ENCODE data around the gene TYMP. TPM values are rescaled to one million over a fixed set of nuclear protein-coding genes. Genes with fewer than 3 reads are reported as not detected.

Gene TYMP
- total and polyA plus RNA-seq, 4 donors, result 6.3 to 22.1 (median 14.6) TPM

GRCh38 chr22:50486561-50487289 lies 43.1 kb downstream of the TYMP start, which contains the start of gene MIOX:
MIOX (plus strand) TSS chr22:50486859; CDS start chr22:50486898, 39 bp downstream.
- no peak within 1 kb of the TSS for H3K4me3 ChIP-seq (ENCODE audit: low read depth, low read length)
- H3K4me1 ChIP-seq (ENCODE audit: control insufficient read depth, insufficient read depth, low read length), result peaks cover 10% of the 10 kb centered on the region
- H3K27me3 ChIP-seq (ENCODE audit: control insufficient read depth, insufficient read depth, low read length), result peaks cover 16% of the 10 kb centered on the region
- H3K36me3 ChIP-seq (ENCODE audit: control insufficient read depth, insufficient read depth, low read length), result no peaks in the 10 kb centered on the region
- no peak for DNase-seq (ENCODE audit: low read depth in 4 of 6, low spot score in 6 of 6)
- no peaks in the 10 kb centered on the region for H3K9me3 ChIP-seq (ENCODE audit: control insufficient read depth, insufficient read depth, low read length)
- H3K27ac ChIP-seq (ENCODE audit: low read depth, low read length), result no peak within 1 kb of the TSS
- WGBS (ENCODE audit: insufficient coverage), result 72% methylated on average over 19 of the region's 23 CpGs

GRCh38 chr22:50485221-50486131 lies 44.3 kb downstream of the TYMP start:
- no peak for DNase-seq (ENCODE audit: low read depth in 4 of 6, low spot score in 6 of 6)
- H3K27me3 ChIP-seq (ENCODE audit: control insufficient read depth, insufficient read depth, low read length), result peaks cover 26% of the 10 kb centered on the region
- 70% methylated on average over 27 of the region's 29 CpGs for WGBS (ENCODE audit: insufficient coverage)

DNA sequence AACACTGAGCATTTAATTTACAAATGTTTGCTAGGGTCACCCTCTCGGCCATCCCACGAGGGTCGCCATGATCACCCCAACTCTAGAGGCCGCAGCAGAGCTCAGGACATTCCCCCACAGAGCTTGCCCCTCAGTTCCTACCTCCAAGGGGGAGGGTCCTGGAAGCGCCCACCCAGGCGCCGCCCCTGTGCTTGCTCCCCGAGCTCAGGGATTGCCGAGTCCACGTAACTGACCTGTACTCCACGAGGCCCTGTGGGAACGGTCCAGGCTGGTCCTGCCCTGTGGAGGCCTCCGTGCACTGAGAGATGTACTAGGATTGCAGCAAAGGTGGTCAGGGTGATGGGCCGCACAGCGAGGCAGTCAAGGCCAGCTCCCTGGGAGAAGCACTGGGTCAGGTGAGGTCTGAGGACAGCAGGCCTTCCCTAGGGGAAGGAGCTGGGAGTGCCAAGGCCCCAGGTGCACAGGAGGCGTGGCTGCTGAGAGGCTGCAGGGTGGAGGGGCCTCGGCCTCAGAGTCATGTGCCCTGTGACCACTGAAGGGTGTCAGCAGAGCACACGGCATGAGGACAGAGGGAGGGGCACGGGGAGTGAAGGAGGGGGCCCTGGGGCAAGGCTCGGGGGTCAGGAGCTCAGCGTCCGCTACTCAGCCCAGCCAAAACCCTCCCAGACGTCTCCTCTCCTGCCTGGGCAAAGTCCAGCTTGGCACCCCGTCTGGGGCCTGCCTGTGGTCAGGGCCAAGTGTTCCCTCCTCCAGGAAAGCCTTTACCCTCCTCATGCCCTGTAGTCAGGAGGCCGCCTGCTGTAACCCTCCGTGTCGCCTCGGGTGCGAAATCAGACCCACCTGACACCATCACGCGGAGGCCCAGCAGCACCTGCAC lies 45.6 kb downstream of the TYMP start:
- Histone ChIP-seq H3K27me3 (ENCODE audit: control insufficient read depth, insufficient read depth, low read length) (peaks cover 39% of the 10 kb centered on the region), H3K9me3 (ENCODE audit: control insufficient read depth, insufficient read depth, low read length) (no peaks in the 10 kb centered on the region), H3K27ac (ENCODE audit: low read depth, low read length) (no peak overlapping the region), H3K36me3 (ENCODE audit: control insufficient read depth, insufficient read depth, low read length) (no peaks in the 10 kb centered on the region), H3K4me1 (ENCODE audit: control insufficient read depth, insufficient read depth, low read length) (peaks cover 15% of the 10 kb centered on the region), H3K4me3 (ENCODE audit: low read depth, low read length) (no peak overlapping the region)
- WGBS (ENCODE audit: insufficient coverage), result 86% methylated on average over 29 of the region's 31 CpGs
- DNase-seq (ENCODE audit: low read depth in 4 of 6, low spot score in 6 of 6), result no peak

More at GRCh38 chr22:50485221-50486131, 44.3 kb downstream of the TYMP start:
- H3K4me1 ChIP-seq (ENCODE audit: control insufficient read depth, insufficient read depth, low read length), result peaks cover 15% of the 10 kb centered on the region
- H3K9me3 ChIP-seq (ENCODE audit: control insufficient read depth, insufficient read depth, low read length), result no peaks in the 10 kb centered on the region
- no peak overlapping the region for H3K4me3 ChIP-seq (ENCODE audit: low read depth, low read length)
- H3K27ac ChIP-seq (ENCODE audit: low read depth, low read length), result no peak overlapping the region
- no peaks in the 10 kb centered on the region for H3K36me3 ChIP-seq (ENCODE audit: control insufficient read depth, insufficient read depth, low read length)

DNA sequence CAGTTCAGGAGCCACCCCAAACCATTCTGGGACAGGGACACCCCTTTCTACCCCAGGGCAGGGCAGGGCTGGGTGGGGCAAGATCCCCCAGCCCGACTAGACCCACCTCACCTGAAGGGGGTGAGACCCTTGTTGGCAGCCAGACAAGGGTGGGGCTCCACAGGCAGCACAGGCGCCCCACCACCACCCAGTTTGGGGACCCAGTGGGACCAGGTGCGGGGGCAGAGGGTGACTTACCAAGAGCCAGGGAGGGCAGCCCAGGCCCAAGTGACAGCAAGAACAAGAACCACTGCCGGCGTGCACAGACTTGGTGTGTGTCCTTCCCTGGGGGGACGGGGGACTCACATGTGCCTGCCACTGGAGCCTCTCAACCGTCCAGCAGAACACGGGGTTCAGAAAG lies 46.3 kb downstream of the TYMP start:
- Histone ChIP-seq H3K4me1 (ENCODE audit: control insufficient read depth, insufficient read depth, low read length) (peaks cover 15% of the 10 kb centered on the region), H3K27ac (ENCODE audit: low read depth, low read length) (no peak overlapping the region), H3K27me3 (ENCODE audit: control insufficient read depth, insufficient read depth, low read length) (peaks cover 43% of the 10 kb centered on the region), H3K9me3 (ENCODE audit: control insufficient read depth, insufficient read depth, low read length) (no peaks in the 10 kb centered on the region), H3K36me3 (ENCODE audit: control insufficient read depth, insufficient read depth, low read length) (no peaks in the 10 kb centered on the region), H3K4me3 (ENCODE audit: low read depth, low read length) (no peak overlapping the region)
- WGBS (ENCODE audit: insufficient coverage), result 92% methylated on average over 7 of the region's 8 CpGs
- no peak for DNase-seq (ENCODE audit: low read depth in 4 of 6, low spot score in 6 of 6)

GRCh38 chr22:50483106-50483505 lies 46.7 kb downstream of the TYMP start:
- H3K27me3 ChIP-seq (ENCODE audit: control insufficient read depth, insufficient read depth, low read length), result peaks cover 44% of the 10 kb centered on the region
- DNase-seq (ENCODE audit: low read depth in 4 of 6, low spot score in 6 of 6), result peak in 1 of 6 donors; percentile 12

GRCh38 chr22:50482107-50483074 lies 47.4 kb downstream of the TYMP start:
- peak in 2 of 6 donors; percentile 23 to 37 for DNase-seq (ENCODE audit: low read depth in 4 of 6, low spot score in 6 of 6)
- H3K27ac ChIP-seq (ENCODE audit: low read depth, low read length), result no peak overlapping the region
- H3K27me3 ChIP-seq (ENCODE audit: control insufficient read depth, insufficient read depth, low read length), result peaks cover 44% of the 10 kb centered on the region
- H3K4me3 ChIP-seq (ENCODE audit: low read depth, low read length), result no peak overlapping the region
- 75% methylated on average over 33 of the region's 35 CpGs for WGBS (ENCODE audit: insufficient coverage)
- H3K9me3 ChIP-seq (ENCODE audit: control insufficient read depth, insufficient read depth, low read length), result no peaks in the 10 kb centered on the region
- H3K36me3 ChIP-seq (ENCODE audit: control insufficient read depth, insufficient read depth, low read length), result no peaks in the 10 kb centered on the region
- peaks cover 15% of the 10 kb centered on the region for H3K4me1 ChIP-seq (ENCODE audit: control insufficient read depth, insufficient read depth, low read length)

More at GRCh38 chr22:50483106-50483505, 46.7 kb downstream of the TYMP start:
- Histone ChIP-seq H3K4me1 (ENCODE audit: control insufficient read depth, insufficient read depth, low read length) (peaks cover 15% of the 10 kb centered on the region), H3K4me3 (ENCODE audit: low read depth, low read length) (no peak overlapping the region), H3K36me3 (ENCODE audit: control insufficient read depth, insufficient read depth, low read length) (no peaks in the 10 kb centered on the region), H3K9me3 (ENCODE audit: control insufficient read depth, insufficient read depth, low read length) (no peaks in the 10 kb centered on the region), H3K27ac (ENCODE audit: low read depth, low read length) (no peak overlapping the region)
- WGBS (ENCODE audit: insufficient coverage), result 78% methylated on average over 10 of the region's 10 CpGs

GRCh38 chr22:50481440-50482106 lies 48.2 kb downstream of the TYMP start, which contains the start of gene ADM2:
ADM2 (plus strand) TSS chr22:50481543; CDS start chr22:50481848, 305 bp downstream.
- Histone ChIP-seq H3K27ac (ENCODE audit: low read depth, low read length) (no peak within 1 kb of the TSS), H3K27me3 (ENCODE audit: control insufficient read depth, insufficient read depth, low read length) (peaks cover 44% of the 10 kb centered on the region), H3K36me3 (ENCODE audit: control insufficient read depth, insufficient read depth, low read length) (no peaks in the 10 kb centered on the region), H3K9me3 (ENCODE audit: control insufficient read depth, insufficient read depth, low read length) (no peaks in the 10 kb centered on the region), H3K4me3 (ENCODE audit: low read depth, low read length) (no peak within 1 kb of the TSS), H3K4me1 (ENCODE audit: control insufficient read depth, insufficient read depth, low read length) (peaks cover 15% of the 10 kb centered on the region)
- DNase-seq (ENCODE audit: low read depth in 4 of 6, low spot score in 6 of 6), result peak in 1 of 6 donors; percentile 36
- 1% methylated on average over 69 of the region's 70 CpGs for WGBS (ENCODE audit: insufficient coverage)

DNA sequence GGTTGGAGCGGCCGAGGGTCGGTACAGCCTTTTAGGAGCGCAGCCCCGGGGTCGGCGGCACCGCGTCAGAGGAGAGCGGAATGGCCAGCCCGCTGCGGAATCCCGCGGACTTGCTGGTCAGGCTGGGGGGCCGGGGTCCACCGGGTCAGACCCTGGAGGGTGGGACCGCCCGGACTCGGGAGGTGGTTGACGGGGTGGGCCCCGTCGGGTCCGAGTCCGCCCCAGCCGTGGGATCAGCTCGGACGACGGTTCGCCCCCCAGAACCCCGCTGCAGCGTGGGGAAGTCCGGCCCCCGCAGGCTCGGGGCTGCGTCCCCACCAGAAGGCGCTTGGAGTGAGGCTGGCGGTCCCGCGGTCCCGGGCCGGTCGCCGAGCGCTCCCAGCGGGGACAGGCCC lies 48.8 kb downstream of the TYMP start:
- no peaks in the 10 kb centered on the region for H3K9me3 ChIP-seq (ENCODE audit: control insufficient read depth, insufficient read depth, low read length)
- no peak overlapping the region for H3K4me3 ChIP-seq (ENCODE audit: low read depth, low read length)
- H3K27me3 ChIP-seq (ENCODE audit: control insufficient read depth, insufficient read depth, low read length), result peaks cover 44% of the 10 kb centered on the region
- H3K27ac ChIP-seq (ENCODE audit: low read depth, low read length), result no peak overlapping the region
- no peak for DNase-seq (ENCODE audit: low read depth in 4 of 6, low spot score in 6 of 6)
- 1% methylated on average over 45 of the region's 45 CpGs for whole genome bisulfite sequencing (ENCODE audit: insufficient coverage)
- H3K4me1 ChIP-seq (ENCODE audit: control insufficient read depth, insufficient read depth, low read length), result peaks cover 15% of the 10 kb centered on the region
- no peaks in the 10 kb centered on the region for H3K36me3 ChIP-seq (ENCODE audit: control insufficient read depth, insufficient read depth, low read length)

All from spinal cord (tissue), 10 donors.